H1 (cell line): ENCODE data around the gene LLGL2. TPM values are rescaled to one million over a fixed set of nuclear protein-coding genes. Genes with fewer than 3 reads are reported as not detected.

Source experiments
- CTCF ChIA-PET: fragments of 300-600 bp; sonication (Branson Sonifier 250); formaldehyde crosslinking; loops from one replicate; lab custom pipeline; 2021; ENCODE audit not compliant: partially characterized antibody; lab: Charles Lee
- POLR2A ChIA-PET: fragments of 300-600 bp; sonication (Branson Sonifier 250); formaldehyde crosslinking; loops from one replicate; lab custom pipeline; 2021; ENCODE audit warnings: inconsistent platforms; ENCODE audit not compliant: partially characterized antibody; lab: Charles Lee
- DNase-seq, 2 experiments: peaks; one replicate each; pipeline versions ENCODE4 v3.0.0 to v3.0.0-alpha.2; 2010 to 2022; ENCODE audit warnings: low spot score in 2 of 2, low read depth in 1 of 2, mixed read lengths in 1 of 2
- FAIRE-seq: peaks from 2 replicates; lab custom pipeline; 2011; peaks lifted over from hg19 to GRCh38; lab: Jason Lieb, UNC
- H2AFZ ChIP-seq: 2 replicates; pipeline ENCODE4 v1.8.1; 2012; ENCODE audit warnings: low read length, inconsistent platforms
- H2AK5ac ChIP-seq: 2 replicates; pipeline ENCODE4 v1.6.1; 2013; ENCODE audit warnings: low read depth, low read length
- H2BK120ac ChIP-seq: replicated peaks from 2 replicates; pipeline ENCODE3; 2013; ENCODE audit warnings: low read depth, low read length, inconsistent platforms
- H2BK12ac ChIP-seq: 2 replicates; pipeline ENCODE4 v1.6.1; 2013; ENCODE audit warnings: low read depth, low read length
- H2BK15ac ChIP-seq: 2 replicates; pipeline ENCODE4 v1.6.1; 2013; ENCODE audit warnings: low read length
- H2BK20ac ChIP-seq: 2 replicates; pipeline ENCODE4 v1.6.1; 2013; ENCODE audit warnings: low read length
- H2BK5ac ChIP-seq: 2 replicates; pipeline ENCODE4 v1.6.1; 2013; ENCODE audit warnings: low read depth, low read length
- H3K14ac ChIP-seq: 2 replicates; pipeline ENCODE4 v1.6.1; 2013; ENCODE audit warnings: inconsistent platforms; ENCODE audit not compliant: insufficient read length
- H3K18ac ChIP-seq: 2 replicates; pipeline ENCODE4 v1.6.1; 2013; ENCODE audit warnings: low read length; ENCODE audit errors: extremely low read depth
- H3K23ac ChIP-seq: 2 replicates; pipeline ENCODE4 v1.6.1; 2013; ENCODE audit warnings: inconsistent platforms; ENCODE audit not compliant: insufficient read length
- H3K23me2 ChIP-seq: 2 replicates; pipeline ENCODE4 v1.6.1; 2013; ENCODE audit warnings: low read depth, low read length
- H3K27ac ChIP-seq: 2 replicates; pipeline ENCODE4 v1.6.1; 2011; ENCODE audit warnings: low read depth, low read length, inconsistent platforms
- H3K27me3 ChIP-seq, 4 experiments: replicated peaks in 1 of 4; 1 replicate in 1 of 4; 2 replicates in 3 of 4; pipeline versions ENCODE4 v1.6.1 to v1.8.1; 2011 to 2013; ENCODE audit warnings: low read length in 3 of 4, mild to moderate bottlenecking in 3 of 4, inconsistent platforms in 2 of 4, mixed read lengths in 2 of 4, moderate library complexity in 1 of 4; ENCODE audit not compliant: control insufficient read depth in 3 of 4, insufficient read depth in 3 of 4; ENCODE audit errors: extremely low read depth in 1 of 4
- H3K36me3 ChIP-seq, 4 experiments: 2 replicates each; pipeline versions ENCODE4 v1.6.1 to v1.8.1; 2011 to 2013; ENCODE audit warnings: mild to moderate bottlenecking in 4 of 4, low read length in 3 of 4, moderate library complexity in 2 of 4, control low read depth in 1 of 4, inconsistent platforms in 1 of 4; ENCODE audit not compliant: insufficient read depth in 4 of 4, control insufficient read depth in 2 of 4
- H3K4ac ChIP-seq: replicated peaks from 2 replicates; pipeline ENCODE3; 2013; ENCODE audit warnings: low read length, low read depth, mixed read lengths, inconsistent platforms; ENCODE audit not compliant: insufficient read length
- H3K4me1 ChIP-seq, 4 experiments: replicated peaks in 1 of 4; 1 replicate in 1 of 4; 2 replicates in 3 of 4; pipeline versions ENCODE4 v1.6.1 to v1.8.1; 2011 to 2013; ENCODE audit warnings: low read length in 3 of 4, inconsistent platforms in 2 of 4, mixed read lengths in 1 of 4; ENCODE audit not compliant: insufficient read depth in 4 of 4, control insufficient read depth in 3 of 4
- H3K4me2 ChIP-seq, 2 experiments: 2 replicates each; pipeline versions ENCODE4 v1.6.1 to v1.8.1; 2011 to 2013; ENCODE audit warnings: low read depth in 2 of 2, low read length in 2 of 2, control low read depth in 1 of 2, inconsistent platforms in 1 of 2, mild to moderate bottlenecking in 1 of 2; ENCODE audit not compliant: insufficient read depth in 1 of 2
- H3K4me3 ChIP-seq, 4 experiments: fragments of 200-600, 300-600 bp in 1 of 4; sonication (generic), shearing (Covaris generic), sonication (Bioruptor Twin) in 1 of 4; 2 replicates each; pipeline versions ENCODE4 v1.5.1 to v1.8.1; 2011 to 2016; ENCODE audit warnings: low read length in 4 of 4, low read depth in 3 of 4, control low read depth in 2 of 4, inconsistent platforms in 2 of 4, mild to moderate bottlenecking in 2 of 4, mixed read lengths in 1 of 4, moderate library complexity in 1 of 4; ENCODE audit not compliant: insufficient read depth in 2 of 4; ENCODE audit errors: extremely low read depth in 1 of 4
- H3K56ac ChIP-seq: replicated peaks from 2 replicates; pipeline ENCODE3; 2013; ENCODE audit warnings: low read depth, mild to moderate bottlenecking, mixed read lengths, low read length, inconsistent platforms; ENCODE audit not compliant: insufficient read length
- H3K79me1 ChIP-seq: 2 replicates; pipeline ENCODE4 v1.6.1; 2013; ENCODE audit warnings: low read depth, low read length, control low read depth
- H3K79me2 ChIP-seq, 2 experiments: 2 replicates each; pipeline versions ENCODE4 v1.6.1 to v1.8.1; 2012 to 2013; ENCODE audit warnings: low read length in 2 of 2, mild to moderate bottlenecking in 2 of 2, inconsistent platforms in 1 of 2; ENCODE audit not compliant: insufficient read depth in 2 of 2, control insufficient read depth in 1 of 2
- H3K9ac ChIP-seq, 4 experiments: replicated peaks in 1 of 4; 1 replicate in 1 of 4; 2 replicates in 3 of 4; pipeline versions ENCODE4 v1.6.1 to v1.8.1; 2011 to 2013; ENCODE audit warnings: low read depth in 3 of 4, low read length in 3 of 4, control low read depth in 2 of 4, mild to moderate bottlenecking in 2 of 4, moderate library complexity in 2 of 4, inconsistent platforms in 1 of 4; ENCODE audit errors: extremely low read depth in 1 of 4
- H3K9me3 ChIP-seq, 2 experiments: 2 replicates each; pipeline versions ENCODE4 v1.6.1 to v1.8.1; 2012 to 2013; ENCODE audit warnings: mild to moderate bottlenecking in 2 of 2, moderate library complexity in 2 of 2, control low read depth in 1 of 2, inconsistent platforms in 1 of 2, low read depth in 1 of 2, low read length in 1 of 2, mixed read lengths in 1 of 2; ENCODE audit not compliant: insufficient read depth in 2 of 2
- H4K20me1 ChIP-seq, 2 experiments: replicated peaks in 1 of 2; 2 replicates each; pipeline versions ENCODE3 to v1.8.1; 2011 to 2013; ENCODE audit warnings: inconsistent platforms in 2 of 2, low read length in 2 of 2, mild to moderate bottlenecking in 1 of 2; ENCODE audit not compliant: insufficient read depth in 2 of 2, control insufficient read depth in 1 of 2
- H4K5ac ChIP-seq: 2 replicates; pipeline ENCODE4 v1.6.1; 2013; ENCODE audit warnings: low read length, low read depth, mixed read lengths, inconsistent platforms; ENCODE audit not compliant: insufficient read length
- H4K8ac ChIP-seq: 2 replicates; pipeline ENCODE4 v1.8.0; 2013; ENCODE audit warnings: mild to moderate bottlenecking, moderate library complexity, low read length, inconsistent platforms; ENCODE audit not compliant: insufficient read depth; ENCODE audit errors: extremely low read depth
- H4K91ac ChIP-seq: replicated peaks from 2 replicates; pipeline ENCODE3; 2013; ENCODE audit warnings: low read length, mixed read lengths, inconsistent platforms; ENCODE audit not compliant: insufficient read length
- ASH2L ChIP-seq: fragments of 200-600, 300-600 bp; sonication (generic); IDR thresholded peaks from one replicate; pipeline ENCODE4 v1.7.1; 2017; ENCODE audit warnings: low read length
- CEBPB ChIP-seq: IDR thresholded peaks from 2 replicates; pipeline ENCODE4 v1.6.1; 2012; ENCODE audit warnings: low read depth, low read length
- CREB1 ChIP-seq: IDR thresholded peaks from 2 replicates; pipeline ENCODE4 v1.6.1; 2012; ENCODE audit warnings: inconsistent platforms
- JUN ChIP-seq: IDR thresholded peaks from 2 replicates; pipeline ENCODE4 v1.6.1; 2011; ENCODE audit warnings: low read depth, mild to moderate bottlenecking, improper control_type of control experiment, low read length
- POLR2AphosphoS5 ChIP-seq: IDR thresholded peaks from 2 replicates; pipeline ENCODE4 v1.6.1; 2011; ENCODE audit warnings: low read depth, low read length
- SIN3A ChIP-seq, 2 experiments: IDR thresholded peaks in 1 of 2; conservative IDR thresholded peaks in 1 of 2; 2 replicates each; pipeline ENCODE4 v1.6.1; 2011 to 2012; ENCODE audit warnings: low read length in 2 of 2, improper control_type of control experiment in 1 of 2, low read depth in 1 of 2, mild to moderate bottlenecking in 1 of 2
- SUZ12 ChIP-seq: fragments of 200-600 bp; sonication (generic); IDR thresholded peaks from 2 replicates; pipeline ENCODE4 v1.6.1; 2012; ENCODE audit warnings: mild to moderate bottlenecking, inconsistent platforms, low read length, moderate library complexity, mixed read lengths
- WGBS, 2 experiments: shearing (Covaris generic) in 1 of 2; methylation state at CpG; one replicate each; pipeline versions ENCODE4 v1.1.6 to v1.1.7; 2013 to 2015; ENCODE audit warnings: low lambda C conversion rate in 2 of 2, mixed read lengths in 2 of 2, inconsistent platforms in 1 of 2, low coverage in 1 of 2, missing lambda C conversion rate in 1 of 2; ENCODE audit not compliant: insufficient replicate concordance in 2 of 2, insufficient coverage in 1 of 2, insufficient read length in 1 of 2; ENCODE audit errors: extremely low coverage in 1 of 2, missing lambda C conversion rate in 1 of 2; 5-methylcytosine and 5-hydroxymethylcytosine counted together
- polyA plus RNA-seq, 7 experiments: library from polyadenylated mRNA; depleted of rRNA in 3 of 7; stranded (reverse) in 5 of 7; unstranded in 2 of 7; fragments of >200 nt in 5 of 7; fragments of 200-250 nt in 2 of 7; gene quantifications; 1 replicate in 5 of 7; 2 replicates in 1 of 7; 4 replicates in 1 of 7; pipeline versions ENCODE4 v1.2.1 to v1.2.3, GENCODE V29; 2011 to 2013; ENCODE audit warnings: missing spikeins in 2 of 7, mixed read lengths in 2 of 7
- total RNA-seq: library from RNA; stranded (reverse); fragmentation: NEBNext Ultra II Directional; extraction: Animal tissue kit (Norgen Biotek cat#: 25700); gene quantifications from 2 replicates; pipeline ENCODE4 v1.2.1, GENCODE V29; 2021
- TF ChIP-seq, protein P1 (sequence below): IDR thresholded peaks from 2 replicates; pipeline ENCODE4 v1.6.1; 2012; ENCODE audit warnings: low read length, inconsistent platforms
- TF ChIP-seq, protein P2 (sequence below), 3 experiments: IDR thresholded peaks; 1 replicate in 2 of 3; 2 replicates in 1 of 3; pipeline versions ENCODE4 v1.5.1 to v1.6.1; 2011; ENCODE audit warnings: low read length in 3 of 3, mild to moderate bottlenecking in 3 of 3, inconsistent platforms in 2 of 3, low read depth in 1 of 3, moderate library complexity in 1 of 3; ENCODE audit not compliant: insufficient read depth in 1 of 3; ENCODE audit errors: control extremely low read depth in 1 of 3

Gene LLGL2
- total and polyA plus RNA-seq, 2 of the 8 experiments (the other 6 are each of a cell fraction or from before 2014, with no cell fraction given) = 64.5 to 77.1 TPM

DNA sequence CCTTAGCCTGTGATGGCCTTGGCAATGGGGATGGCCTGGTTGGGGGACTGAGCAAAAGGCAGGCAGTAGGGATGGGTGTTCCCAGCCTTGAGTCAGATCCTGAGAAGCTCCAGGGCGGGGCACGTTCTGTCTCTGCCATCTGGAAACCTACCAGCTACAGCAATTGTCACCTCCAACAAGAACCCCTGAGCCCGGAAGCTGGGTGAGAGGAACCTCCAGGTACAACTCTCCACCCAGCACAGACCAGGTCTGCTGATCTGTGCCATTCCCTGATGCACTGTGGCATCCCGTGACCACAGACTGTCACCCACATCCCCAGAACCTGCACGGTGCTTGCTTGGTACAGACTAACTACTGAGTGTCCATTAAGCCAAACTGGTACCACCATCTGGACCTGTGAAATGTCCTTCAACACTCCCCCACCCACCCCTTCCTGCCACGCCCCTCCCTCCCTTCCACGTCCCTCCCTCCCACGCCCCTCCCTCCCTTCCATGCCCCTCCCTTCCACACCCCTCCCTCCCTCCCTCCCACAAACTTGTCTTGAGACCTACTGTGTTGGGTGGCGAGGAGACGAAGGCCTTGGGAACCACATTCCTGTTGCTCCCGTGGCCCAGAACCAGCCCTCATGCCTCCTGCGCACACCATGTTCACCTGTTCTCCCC lies 78.7 kb downstream of the LLGL2 start:
- TF ChIP-seq CEBPB = no peak
- no peak for TF ChIP-seq SUZ12
- TF ChIP-seq CREB1 = no peak
- TF ChIP-seq ASH2L = no peak
- no peak for TF ChIP-seq SIN3A (conservative IDR thresholded peaks at IDR 0.05 in 1 of 2, IDR thresholded peaks at IDR 0.05 in 1 of 2; ENCODE audit: low read depth in 1 of 2, low read length in 2 of 2)
- no peak for TF ChIP-seq JUN
- no peak for TF ChIP-seq POLR2AphosphoS5
- TF ChIP-seq, protein P1, sequence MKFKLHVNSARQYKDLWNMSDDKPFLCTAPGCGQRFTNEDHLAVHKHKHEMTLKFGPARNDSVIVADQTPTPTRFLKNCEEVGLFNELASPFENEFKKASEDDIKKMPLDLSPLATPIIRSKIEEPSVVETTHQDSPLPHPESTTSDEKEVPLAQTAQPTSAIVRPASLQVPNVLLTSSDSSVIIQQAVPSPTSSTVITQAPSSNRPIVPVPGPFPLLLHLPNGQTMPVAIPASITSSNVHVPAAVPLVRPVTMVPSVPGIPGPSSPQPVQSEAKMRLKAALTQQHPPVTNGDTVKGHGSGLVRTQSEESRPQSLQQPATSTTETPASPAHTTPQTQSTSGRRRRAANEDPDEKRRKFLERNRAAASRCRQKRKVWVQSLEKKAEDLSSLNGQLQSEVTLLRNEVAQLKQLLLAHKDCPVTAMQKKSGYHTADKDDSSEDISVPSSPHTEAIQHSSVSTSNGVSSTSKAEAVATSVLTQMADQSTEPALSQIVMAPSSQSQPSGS = no peak
- TF ChIP-seq, protein P2, sequence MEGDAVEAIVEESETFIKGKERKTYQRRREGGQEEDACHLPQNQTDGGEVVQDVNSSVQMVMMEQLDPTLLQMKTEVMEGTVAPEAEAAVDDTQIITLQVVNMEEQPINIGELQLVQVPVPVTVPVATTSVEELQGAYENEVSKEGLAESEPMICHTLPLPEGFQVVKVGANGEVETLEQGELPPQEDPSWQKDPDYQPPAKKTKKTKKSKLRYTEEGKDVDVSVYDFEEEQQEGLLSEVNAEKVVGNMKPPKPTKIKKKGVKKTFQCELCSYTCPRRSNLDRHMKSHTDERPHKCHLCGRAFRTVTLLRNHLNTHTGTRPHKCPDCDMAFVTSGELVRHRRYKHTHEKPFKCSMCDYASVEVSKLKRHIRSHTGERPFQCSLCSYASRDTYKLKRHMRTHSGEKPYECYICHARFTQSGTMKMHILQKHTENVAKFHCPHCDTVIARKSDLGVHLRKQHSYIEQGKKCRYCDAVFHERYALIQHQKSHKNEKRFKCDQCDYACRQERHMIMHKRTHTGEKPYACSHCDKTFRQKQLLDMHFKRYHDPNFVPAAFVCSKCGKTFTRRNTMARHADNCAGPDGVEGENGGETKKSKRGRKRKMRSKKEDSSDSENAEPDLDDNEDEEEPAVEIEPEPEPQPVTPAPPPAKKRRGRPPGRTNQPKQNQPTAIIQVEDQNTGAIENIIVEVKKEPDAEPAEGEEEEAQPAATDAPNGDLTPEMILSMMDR (IDR thresholded peaks at IDR 0.05; ENCODE audit: control extremely low read depth in 1 of 3, insufficient read depth in 1 of 3, low read depth in 1 of 3, low read length in 3 of 3) = no peak
- CTCF ChIA-PET = interaction anchor here (1.1 to 59.2 kb wide), 5 partner anchors 9 to 143 kb away, joined by 4 to 2200 read pairs (median 65); partner anchors contain the start of genes RECQL5, SAP30BP and SMIM5
- POLR2A ChIA-PET = interaction anchor here (1.0 to 3.7 kb wide), 3 partner anchors 8 to 81 kb away, joined by 3 to 19 read pairs (median 7); no protein-coding TSS in a partner anchor

More for the DNA sequence above, 78.7 kb downstream of the LLGL2 start:
- H3K18ac ChIP-seq = no peak overlapping the region
- H2BK5ac ChIP-seq = no peak overlapping the region
- H4K20me1 ChIP-seq = peaks cover 0 to 2% of the 10 kb centered on the region in 2 experiments
- H3K23me2 ChIP-seq = no peaks in the 10 kb centered on the region
- H3K36me3 ChIP-seq = no peaks in the 10 kb centered on the region
- no peak overlapping the region for H2BK20ac ChIP-seq
- H3K27ac ChIP-seq = no peak overlapping the region
- FAIRE-seq (no peak), DNase-seq (no peak)
- no peak overlapping the region for H3K4me2 ChIP-seq
- H2AFZ ChIP-seq = no peak overlapping the region
- no peak overlapping the region for H3K56ac ChIP-seq
- no peak overlapping the region; the same call in 1 of the 2 replicates for H4K8ac ChIP-seq
- no peaks in the 10 kb centered on the region for H3K9me3 ChIP-seq
- H2AK5ac ChIP-seq = no peak overlapping the region
- no peak overlapping the region for H3K4me3 ChIP-seq
- no peak overlapping the region for H2BK120ac ChIP-seq
- no peak overlapping the region for H3K4ac ChIP-seq
- H4K5ac ChIP-seq = no peak overlapping the region
- WGBS, 2 experiments = 88% methylated on average over 8 of the region's 12 CpGs; no CpG with 5 or more reads in 1 of the 2 experiments
- H3K14ac ChIP-seq = no peak overlapping the region
- no peaks in the 10 kb centered on the region; a peak in 1 of 7 replicates for H3K4me1 ChIP-seq
- no peak overlapping the region for H3K9ac ChIP-seq
- no peak overlapping the region for H4K91ac ChIP-seq
- no peaks in the 10 kb centered on the region for H3K79me1 ChIP-seq
- H3K27me3 ChIP-seq = no peaks in the 10 kb centered on the region
- H3K23ac ChIP-seq = no peak overlapping the region
- H2BK15ac ChIP-seq = no peak overlapping the region
- H2BK12ac ChIP-seq = no peak overlapping the region
- no peaks in the 10 kb centered on the region for H3K79me2 ChIP-seq
